ENCODE results near the gene ZNF521. TPM values are rescaled to one million over a fixed set of nuclear protein-coding genes. Genes with fewer than 3 reads are reported as not detected.
"Not testable (repeated sequence)": the region's sequence is repeated elsewhere in the genome, so short reads cannot be mapped to it uniquely, and the experiment has no call there.

The ZNF521 gene
- total and polyA plus RNA-seq, 3 experiments from 2014 or later: not detected

GRCh38 chr18:25043104-25043503 is 308.9 kb downstream of the ZNF521 start:
- Histone ChIP-seq H3K27me3 (ENCODE audit: insufficient read depth, low read length, poor library complexity, severe bottlenecking) (no peaks in the 10 kb centered on the region), H3K27ac (ENCODE audit: low read depth, low read length) (no peak overlapping the region), H3K36me3 (ENCODE audit: insufficient read depth, low read length) (no peaks in the 10 kb centered on the region), H3K4me1 (ENCODE audit: insufficient read depth, low read length) (no peaks in the 10 kb centered on the region), H3K9me3 (ENCODE audit: low read length) (no peaks in the 10 kb centered on the region), H3K4me3 (ENCODE audit: low read length) (no peak overlapping the region)
- Mint-ChIP-seq H3K4me3 (no peak overlapping the region), H3K27me3 (peaks cover 3 to 5% of the 10 kb centered on the region in 2 donors), H3K27ac (no peak overlapping the region), H3K9me3 (peaks cover 0 to 4% (median 2%) of the 10 kb centered on the region in 5 donors), H3K36me3 (no peaks in the 10 kb centered on the region), H3K4me1 (no peaks in the 10 kb centered on the region)
- CTCF ChIA-PET: no interaction called here
- DNase-seq: no peak
- POLR2A ChIA-PET: no interaction called here

GRCh38 chr18:25042641-25043051 is 309.3 kb downstream of the ZNF521 start:
- H3K27ac ChIP-seq (ENCODE audit: low read depth, low read length): no peak overlapping the region
- Mint-ChIP-seq H3K36me3 (no peaks in the 10 kb centered on the region), H3K27ac (no peak overlapping the region), H3K27me3 (peaks cover 3 to 5% of the 10 kb centered on the region in 2 donors), H3K4me3 (no peak overlapping the region), H3K9me3 (peaks cover 0 to 4% (median 2%) of the 10 kb centered on the region in 5 donors), H3K4me1 (no peaks in the 10 kb centered on the region)
- H3K4me3 ChIP-seq (ENCODE audit: low read length): no peak overlapping the region
- H3K36me3 ChIP-seq (ENCODE audit: insufficient read depth, low read length): no peaks in the 10 kb centered on the region
- H3K27me3 ChIP-seq (ENCODE audit: insufficient read depth, low read length, poor library complexity, severe bottlenecking): no peaks in the 10 kb centered on the region
- no peaks in the 10 kb centered on the region for H3K9me3 ChIP-seq (ENCODE audit: low read length)
- ChIA-PET CTCF (no interaction called here), POLR2A (no interaction called here)
- H3K4me1 ChIP-seq (ENCODE audit: insufficient read depth, low read length): no peaks in the 10 kb centered on the region
- no peak for DNase-seq

GRCh38 chr18:25039781-25040180 is 312.2 kb downstream of the ZNF521 start:
- Mint-ChIP-seq H3K4me1 (no peaks in the 10 kb centered on the region), H3K4me3 (no peak overlapping the region), H3K27ac (no peak overlapping the region), H3K27me3 (peaks cover 3 to 5% of the 10 kb centered on the region in 2 donors), H3K36me3 (no peaks in the 10 kb centered on the region), H3K9me3 (peaks cover 0 to 8% (median 2%) of the 10 kb centered on the region in 5 donors)
- no peak for DNase-seq
- H3K36me3 ChIP-seq (ENCODE audit: insufficient read depth, low read length): no peaks in the 10 kb centered on the region
- no peak overlapping the region for H3K27ac ChIP-seq (ENCODE audit: low read depth, low read length)
- H3K9me3 ChIP-seq (ENCODE audit: low read length): no peaks in the 10 kb centered on the region
- ChIA-PET POLR2A (no interaction called here), CTCF (no interaction called here)
- H3K27me3 ChIP-seq (ENCODE audit: insufficient read depth, low read length, poor library complexity, severe bottlenecking): no peaks in the 10 kb centered on the region
- no peaks in the 10 kb centered on the region for H3K4me1 ChIP-seq (ENCODE audit: insufficient read depth, low read length)
- no peak overlapping the region for H3K4me3 ChIP-seq (ENCODE audit: low read length)

- Histone ChIP-seq H3K27ac (ENCODE audit: low read depth, low read length) (no peak overlapping the region), H3K27me3 (ENCODE audit: insufficient read depth, low read length, poor library complexity, severe bottlenecking) (no peaks in the 10 kb centered on the region), H3K4me3 (ENCODE audit: low read length) (no peak overlapping the region), H3K36me3 (ENCODE audit: insufficient read depth, low read length) (no peaks in the 10 kb centered on the region), H3K9me3 (ENCODE audit: low read length) (no peaks in the 10 kb centered on the region), H3K4me1 (ENCODE audit: insufficient read depth, low read length) (no peaks in the 10 kb centered on the region)
- ChIA-PET CTCF (no interaction called here), POLR2A (no interaction called here)
- H3K27me3 Mint-ChIP-seq: peaks cover 0 to 3% of the 10 kb centered on the region in 2 donors
- no peak for DNase-seq
- H3K4me3 Mint-ChIP-seq: no peak overlapping the region
- H3K36me3 Mint-ChIP-seq: no peaks in the 10 kb centered on the region
- H3K27ac Mint-ChIP-seq: no peak overlapping the region
- H3K9me3 Mint-ChIP-seq: peaks cover 0 to 8% (median 4%) of the 10 kb centered on the region in 5 donors
- no peaks in the 10 kb centered on the region for H3K4me1 Mint-ChIP-seq
Measured at GRCh38 chr18:25038261-25038660, 313.7 kb downstream of the ZNF521 start.

GRCh38 chr18:25033747-25034471 is 318.1 kb downstream of the ZNF521 start:
- no peak for DNase-seq
- Histone ChIP-seq H3K27me3 (ENCODE audit: insufficient read depth, low read length, poor library complexity, severe bottlenecking) (no peaks in the 10 kb centered on the region), H3K4me1 (ENCODE audit: insufficient read depth, low read length) (no peaks in the 10 kb centered on the region), H3K9me3 (ENCODE audit: low read length) (no peaks in the 10 kb centered on the region), H3K36me3 (ENCODE audit: insufficient read depth, low read length) (no peaks in the 10 kb centered on the region), H3K27ac (ENCODE audit: low read depth, low read length) (no peak overlapping the region), H3K4me3 (ENCODE audit: low read length) (no peak overlapping the region)
- H3K9me3 Mint-ChIP-seq: peaks cover 0 to 15% (median 4%) of the 10 kb centered on the region in 5 donors
- H3K36me3 Mint-ChIP-seq: no peaks in the 10 kb centered on the region
- POLR2A ChIA-PET: no interaction called here
- H3K4me1 Mint-ChIP-seq: no peaks in the 10 kb centered on the region
- no peak overlapping the region for H3K27ac Mint-ChIP-seq
- H3K4me3 Mint-ChIP-seq: no peak overlapping the region
- CTCF ChIA-PET: no interaction called here
- no peaks in the 10 kb centered on the region for H3K27me3 Mint-ChIP-seq

GRCh38 chr18:25033175-25033574 is 318.8 kb downstream of the ZNF521 start:
- CTCF ChIA-PET; H3K4me1 Mint-ChIP-seq; H3K27ac ChIP-seq (ENCODE audit: low read depth, low read length); H3K27me3 Mint-ChIP-seq; H3K9me3 ChIP-seq (ENCODE audit: low read length); H3K36me3 ChIP-seq (ENCODE audit: insufficient read depth, low read length); POLR2A ChIA-PET; H3K36me3 Mint-ChIP-seq; H3K4me3 Mint-ChIP-seq; H3K4me1 ChIP-seq (ENCODE audit: insufficient read depth, low read length); H3K4me3 ChIP-seq (ENCODE audit: low read length); H3K27me3 ChIP-seq (ENCODE audit: insufficient read depth, low read length, poor library complexity, severe bottlenecking); H3K27ac Mint-ChIP-seq; DNase-seq: not testable (repeated sequence)
- H3K9me3 Mint-ChIP-seq: peaks cover 0 to 15% (median 4%) of the 10 kb centered on the region in 5 donors

GRCh38 chr18:25029802-25030201 is 322.2 kb downstream of the ZNF521 start:
- no peaks in the 10 kb centered on the region for H3K4me1 ChIP-seq (ENCODE audit: insufficient read depth, low read length)
- H3K27ac ChIP-seq (ENCODE audit: low read depth, low read length): no peak overlapping the region
- no peaks in the 10 kb centered on the region for H3K27me3 ChIP-seq (ENCODE audit: insufficient read depth, low read length, poor library complexity, severe bottlenecking)
- no peaks in the 10 kb centered on the region for H3K36me3 ChIP-seq (ENCODE audit: insufficient read depth, low read length)
- Mint-ChIP-seq H3K9me3 (peaks cover 0 to 11% (median 6%) of the 10 kb centered on the region in 5 donors), H3K36me3 (no peaks in the 10 kb centered on the region), H3K4me1 (no peaks in the 10 kb centered on the region), H3K27ac (no peak overlapping the region), H3K27me3 (no peaks in the 10 kb centered on the region), H3K4me3 (no peak overlapping the region)
- ChIA-PET POLR2A (no interaction called here), CTCF (no interaction called here)
- H3K9me3 ChIP-seq (ENCODE audit: low read length): no peaks in the 10 kb centered on the region
- no peak overlapping the region for H3K4me3 ChIP-seq (ENCODE audit: low read length)
- no peak for DNase-seq

- no peak overlapping the region for H3K4me3 ChIP-seq (ENCODE audit: low read length)
- ChIA-PET CTCF (no interaction called here), POLR2A (no interaction called here)
- no peak for DNase-seq
- Mint-ChIP-seq H3K4me3 (no peak overlapping the region), H3K27me3 (peaks cover 0 to 4% of the 10 kb centered on the region in 2 donors), H3K36me3 (no peaks in the 10 kb centered on the region), H3K27ac (no peak overlapping the region), H3K9me3 (peaks cover 0 to 8% (median 2%) of the 10 kb centered on the region in 5 donors), H3K4me1 (no peaks in the 10 kb centered on the region)
- H3K9me3 ChIP-seq (ENCODE audit: low read length): no peaks in the 10 kb centered on the region
- no peaks in the 10 kb centered on the region for H3K36me3 ChIP-seq (ENCODE audit: insufficient read depth, low read length)
- no peaks in the 10 kb centered on the region for H3K4me1 ChIP-seq (ENCODE audit: insufficient read depth, low read length)
- no peak overlapping the region for H3K27ac ChIP-seq (ENCODE audit: low read depth, low read length)
- H3K27me3 ChIP-seq (ENCODE audit: insufficient read depth, low read length, poor library complexity, severe bottlenecking): no peaks in the 10 kb centered on the region
Measured at GRCh38 chr18:25019931-25020330, 332.0 kb downstream of the ZNF521 start.

Data from CD8-positive, alpha-beta memory T cell (primary cell).